Aorta (tissue), 5 donors: ENCODE results near the gene BGN. TPM values are rescaled to one million over a fixed set of nuclear protein-coding genes. Genes with fewer than 3 reads are reported as not detected.

ENCODE experiments used
- ATAC-seq: fragments of 200-7000 bp; cut with Tn5 transposase; one replicate; pipeline ENCODE4 v1.9.1; 2022; ENCODE audit warnings: moderate library complexity; ENCODE audit not compliant: low FRiP score
- DNase-seq, 2 donors: peaks; one replicate each; pipeline ENCODE4 v3.0.0-alpha.2; 2020
- H3K27ac ChIP-seq, 2 donors: one replicate each; pipeline ENCODE4 v1.5.1; 2013; ENCODE audit warnings: low read length in 2 of 2, mild to moderate bottlenecking in 2 of 2, moderate library complexity in 2 of 2, control low read depth in 1 of 2, inconsistent platforms in 1 of 2, low read depth in 1 of 2
- H3K27me3 ChIP-seq, 2 donors: one replicate each; pipeline ENCODE4 v1.6.1; 2013; ENCODE audit warnings: control low read depth in 1 of 2, low read length in 1 of 2, mild to moderate bottlenecking in 1 of 2, moderate library complexity in 1 of 2; ENCODE audit not compliant: insufficient read depth in 2 of 2, control insufficient read depth in 1 of 2
- H3K36me3 ChIP-seq, 2 donors: one replicate each; pipeline ENCODE4 v1.6.1; 2013; ENCODE audit warnings: control low read depth in 1 of 2, low read length in 1 of 2, mild to moderate bottlenecking in 1 of 2; ENCODE audit not compliant: insufficient read depth in 2 of 2, control insufficient read depth in 1 of 2
- H3K4me1 ChIP-seq, 2 donors: one replicate each; pipeline ENCODE4 v1.6.1; 2013; ENCODE audit warnings: low read length in 2 of 2, control low read depth in 1 of 2, mild to moderate bottlenecking in 1 of 2, moderate library complexity in 1 of 2; ENCODE audit not compliant: insufficient read depth in 2 of 2, control insufficient read depth in 1 of 2
- H3K4me3 ChIP-seq, 2 donors: one replicate each; pipeline ENCODE4 v1.5.1; 2013; ENCODE audit warnings: low read length in 2 of 2, control low read depth in 1 of 2, mild to moderate bottlenecking in 1 of 2
- H3K9me3 ChIP-seq: one replicate; pipeline ENCODE4 v1.6.1; 2013; ENCODE audit warnings: mild to moderate bottlenecking, low read length; ENCODE audit not compliant: control insufficient read depth
- WGBS, 2 donors: extraction: QIAGEN DNeasy Blood & Tissue Kit; methylation state at CpG; one replicate each; pipeline ENCODE4 v1.1.7; 2013; 5-methylcytosine and 5-hydroxymethylcytosine counted together
- intact Hi-C, 2 donors: fragments of 100-400 bp; cut with DNase I; formaldehyde crosslinking; loops; one replicate each; pipeline versions ENCODE4 v1.14.2 to v1.15.0; 2022
- polyA plus RNA-seq, 2 donors: library from polyadenylated mRNA; stranded (reverse); fragments of 200-250 nt; gene quantifications; one replicate each; pipeline ENCODE4 v1.2.3, GENCODE V29; 2013
- total RNA-seq, 2 donors: library from RNA; stranded (reverse); fragmentation: NEBNext Ultra II Directional; extraction: Animal tissue kit (Norgen Biotek cat#: 25700); gene quantifications; one replicate each; pipeline ENCODE4 v1.2.1, GENCODE V29; 2021
- donor health status: healthy with polysubstance abuse.
- donor health status: Bipolar disorder and iron deficiency.
- donor health status: DM: no; HTN: no; CAD: no.
- donor health status: DM: no; HTN: no; CAD: no.
- donor health status: DM: yes; HTN: yes; CAD: no.

Gene BGN
- total and polyA plus RNA-seq, 4 donors: 1,177 to 3,171 (median 1,801) TPM

- ATAC-seq (no peak), DNase-seq (no peak)
- peak overlapping the region in 1 of 2 donors; percentile 81 for H3K27ac ChIP-seq
- no peaks in the 10 kb centered on the region for H3K4me1 ChIP-seq
- H3K4me3 ChIP-seq: no peak overlapping the region
- intact Hi-C loops: no loop called here
- no peaks in the 10 kb centered on the region for H3K27me3 ChIP-seq
- 79 to 81% methylated on average over 30 of the region's 30 CpGs for WGBS, 2 donors
- no peaks in the 10 kb centered on the region for H3K36me3 ChIP-seq
- H3K9me3 ChIP-seq: no peaks in the 10 kb centered on the region
Measured at GRCh38 chrX:153485396-153486080, 9.2 kb upstream of the BGN start.

GRCh38 chrX:153486171-153486570 is 8.6 kb upstream of the BGN start:
- no peak overlapping the region for H3K4me3 ChIP-seq
- 19 to 62% methylated on average over 10 of the region's 10 CpGs for WGBS, 2 donors
- no peaks in the 10 kb centered on the region for H3K9me3 ChIP-seq
- no peak for ATAC-seq
- H3K4me1 ChIP-seq: no peaks in the 10 kb centered on the region
- DNase-seq: no peak
- intact Hi-C loops: no loop called here
- peak overlapping the region in 1 of 2 donors; percentile 81 for H3K27ac ChIP-seq
- no peaks in the 10 kb centered on the region for H3K27me3 ChIP-seq
- H3K36me3 ChIP-seq: no peaks in the 10 kb centered on the region

- Histone ChIP-seq H3K4me3 (no peak overlapping the region), H3K27me3 (no peaks in the 10 kb centered on the region), H3K36me3 (no peaks in the 10 kb centered on the region), H3K4me1 (no peaks in the 10 kb centered on the region), H3K9me3 (no peaks in the 10 kb centered on the region), H3K27ac (peak overlapping the region; percentile 52 to 94)
- WGBS, 2 donors: 5 to 18% methylated on average over 11 of the region's 11 CpGs
- intact Hi-C loops: no loop called here
- ATAC-seq (peak; percentile 61), DNase-seq (peak; percentile 89 to 90)
Measured at GRCh38 chrX:153487590-153488071, 7.1 kb upstream of the BGN start.

- Histone ChIP-seq H3K9me3 (no peaks in the 10 kb centered on the region), H3K36me3 (no peaks in the 10 kb centered on the region), H3K27me3 (no peaks in the 10 kb centered on the region), H3K27ac (peak overlapping the region; percentile 52 to 94), H3K4me1 (no peaks in the 10 kb centered on the region), H3K4me3 (no peak overlapping the region)
- intact Hi-C loops: no loop called here
- DNase-seq (peak; percentile 88 to 91), ATAC-seq (peak; percentile 67)
- 8 to 22% methylated on average over 22 to 27 of the region's 27 CpGs for WGBS, 2 donors
Measured at GRCh38 chrX:153488231-153488914, 6.4 kb upstream of the BGN start.

- H3K27me3 ChIP-seq: no peaks in the 10 kb centered on the region
- ATAC-seq (no peak), DNase-seq (no peak)
- intact Hi-C loops: no loop called here
- H3K36me3 ChIP-seq: no peaks in the 10 kb centered on the region
- no peak overlapping the region for H3K4me3 ChIP-seq
- 44 to 63% methylated on average over 20 of the region's 20 CpGs for WGBS, 2 donors
- peak overlapping the region in 1 of 2 donors; percentile 42 for H3K27ac ChIP-seq
- no peaks in the 10 kb centered on the region for H3K9me3 ChIP-seq
- no peaks in the 10 kb centered on the region for H3K4me1 ChIP-seq
Measured at GRCh38 chrX:153490217-153490930, 4.4 kb upstream of the BGN start.

GRCh38 chrX:153491351-153491914 is 3.3 kb upstream of the BGN start:
- intact Hi-C loops: no loop called here
- no peaks in the 10 kb centered on the region for H3K9me3 ChIP-seq
- H3K4me3 ChIP-seq: no peak overlapping the region
- ATAC-seq (no peak), DNase-seq (no peak)
- no peaks in the 10 kb centered on the region for H3K4me1 ChIP-seq
- WGBS, 2 donors: 40 to 56% methylated on average over 9 to 10 of the region's 10 CpGs
- peak overlapping the region in 1 of 2 donors; percentile 42 for H3K27ac ChIP-seq
- no peaks in the 10 kb centered on the region for H3K27me3 ChIP-seq
- no peaks in the 10 kb centered on the region for H3K36me3 ChIP-seq

GRCh38 chrX:153491918-153492317 is 2.9 kb upstream of the BGN start:
- no peak for ATAC-seq
- WGBS, 2 donors: 55 to 70% methylated on average over 10 to 11 of the region's 11 CpGs

GRCh38 chrX:153492543-153492942 is 2.2 kb upstream of the BGN start:
- Histone ChIP-seq H3K27me3 (no peaks in the 10 kb centered on the region), H3K4me3 (no peak overlapping the region), H3K4me1 (no peaks in the 10 kb centered on the region), H3K27ac (peak overlapping the region in 1 of 2 donors; percentile 31), H3K9me3 (no peaks in the 10 kb centered on the region), H3K36me3 (no peaks in the 10 kb centered on the region)
- WGBS, 2 donors: 86 to 87% methylated on average over 12 of the region's 12 CpGs
- intact Hi-C loops: no loop called here
- ATAC-seq (no peak), DNase-seq (no peak)

More at GRCh38 chrX:153491918-153492317, 2.9 kb upstream of the BGN start:
- Histone ChIP-seq H3K36me3 (no peaks in the 10 kb centered on the region), H3K9me3 (no peaks in the 10 kb centered on the region), H3K27ac (peak overlapping the region in 1 of 2 donors; percentile 15), H3K27me3 (no peaks in the 10 kb centered on the region), H3K4me3 (no peak overlapping the region), H3K4me1 (no peaks in the 10 kb centered on the region)
- DNase-seq: no peak
- intact Hi-C loops: no loop called here
